NT2/D1 (cell line): Measurements from ENCODE around the gene CTSH.

Source experiments
- SUZ12 ChIP-seq: IDR thresholded peaks from 2 replicates; pipeline ENCODE4 v1.6.1; 2011; ENCODE audit not compliant: insufficient read length, insufficient read depth; ENCODE audit errors: extremely low read depth
- YY1 ChIP-seq: IDR thresholded peaks from 2 replicates; pipeline ENCODE4 v1.6.1; 2011; ENCODE audit not compliant: insufficient read length, insufficient read depth
- ZNF274 ChIP-seq: IDR thresholded peaks from 2 replicates; pipeline ENCODE4 v1.6.1; 2011; ENCODE audit warnings: mild to moderate bottlenecking, low read depth, low read length

GRCh38 chr15:78934655-78935023, 10.2 kb downstream of the CTSH start:
- TF ChIP-seq YY1 (no peak), SUZ12 (no peak), ZNF274 (no peak)
